ENCODE results near the gene ISL1.

The ISL1 gene
- total RNA-seq = 0 reads per million in 4 donors

- peak in 1 of 5 donors; percentile 7 for DNase-seq
These were observed at the start of gene ISL1 for GRCh38 chr5:51383131-51384121. TSS of gene ISL1 (plus strand) at chr5:51383448. CDS start at chr5:51383672, 224 bp downstream.

- DNase-seq = no peak
These were observed 46.4 kb upstream of the ISL1 start for GRCh38 chr5:51336878-51337277.

- no peak for DNase-seq
These were observed 38.1 kb upstream of the ISL1 start for GRCh38 chr5:51345106-51345505.

- DNase-seq = no peak
These were observed 36.1 kb upstream of the ISL1 start for GRCh38 chr5:51347157-51347556.

- no peak for DNase-seq
These were observed 35.5 kb upstream of the ISL1 start for GRCh38 chr5:51347704-51348103.

- no peak for DNase-seq
These were observed 12.2 kb upstream of the ISL1 start for GRCh38 chr5:51371052-51371451.

GRCh38 chr5:51373880-51374523 is 9.2 kb upstream of the ISL1 start:
- no peak for DNase-seq

- no peak for DNase-seq
These were observed 8.2 kb upstream of the ISL1 start for GRCh38 chr5:51375084-51375483.

GRCh38 chr5:51376509-51376908 is 6.7 kb upstream of the ISL1 start:
- no peak for DNase-seq

- DNase-seq = no peak
These were observed 5.8 kb upstream of the ISL1 start for GRCh38 chr5:51377151-51378060.

- no peak for DNase-seq
These were observed 5.2 kb upstream of the ISL1 start for GRCh38 chr5:51378061-51378409.

GRCh38 chr5:51378448-51379330 is 4.6 kb upstream of the ISL1 start:
- DNase-seq = no peak

- DNase-seq = no peak
These were observed 3.9 kb upstream of the ISL1 start for GRCh38 chr5:51379331-51379700.

- no peak for DNase-seq
These were observed 2.5 kb upstream of the ISL1 start for GRCh38 chr5:51380603-51381207.

- DNase-seq = no peak
These were observed 1.3 kb upstream of the ISL1 start for GRCh38 chr5:51381761-51382474.

- no peak for DNase-seq
These were observed 622 bp upstream of the ISL1 start for GRCh38 chr5:51382521-51383130.

- DNase-seq = no peak
These were observed 1.1 kb downstream of the ISL1 start for GRCh38 chr5:51384281-51384840.

- no peak for DNase-seq
These were observed 2.0 kb downstream of the ISL1 start for GRCh38 chr5:51385216-51385615.

- no peak for DNase-seq
These were observed 4.0 kb downstream of the ISL1 start for GRCh38 chr5:51386916-51387883.
